Upper lobe of left lung (tissue), 4 donors: ENCODE data around the gene POLD1.

Experiments
- CTCF ChIP-seq, 6 experiments: fragments of 450-650 bp in 4 of 6; fragments of 200-600 bp in 2 of 6; sonication (generic) in 2 of 6; IDR thresholded peaks; one replicate each; pipeline ENCODE4 v1.5.1; 2016 to 2019; ENCODE audit warnings: antibody characterized with exemption in 6 of 6
- EP300 ChIP-seq, 4 donors: sonication (generic); formaldehyde crosslinking; IDR thresholded peaks; one replicate each; pipeline ENCODE4 v1.5.1; 2017; ENCODE audit warnings: antibody characterized with exemption in 4 of 4, control low read depth in 2 of 4
- POLR2A ChIP-seq, 4 donors: fragments of 450-650 bp; IDR thresholded peaks; one replicate each; pipeline ENCODE4 v1.5.1; 2016 to 2017; ENCODE audit warnings: antibody characterized with exemption in 4 of 4, mild to moderate bottlenecking in 2 of 4

GRCh38 chr19:50420127-50420526 is 36.0 kb downstream of the POLD1 start:
- TF ChIP-seq CTCF (IDR thresholded peaks at IDR 0.05) (no peak), EP300 (IDR thresholded peaks at IDR 0.05) (no peak), POLR2A (IDR thresholded peaks at IDR 0.05) (no peak)
